A204.1 (cell line): ENCODE results near the gene KIF16B.
A peak's percentile ranks its signal among the peaks of the same experiment; 100 is the strongest.
"Not testable (repeated sequence)": the region's sequence is repeated elsewhere in the genome, so short reads cannot be mapped to it uniquely, and the experiment has no call there.

Experiments used
- FAIRE-seq: peaks from 2 replicates; lab custom pipeline; 2012; peaks lifted over from hg19 to GRCh38; lab: Jason Lieb, UNC

Gene KIF16B

DNA sequence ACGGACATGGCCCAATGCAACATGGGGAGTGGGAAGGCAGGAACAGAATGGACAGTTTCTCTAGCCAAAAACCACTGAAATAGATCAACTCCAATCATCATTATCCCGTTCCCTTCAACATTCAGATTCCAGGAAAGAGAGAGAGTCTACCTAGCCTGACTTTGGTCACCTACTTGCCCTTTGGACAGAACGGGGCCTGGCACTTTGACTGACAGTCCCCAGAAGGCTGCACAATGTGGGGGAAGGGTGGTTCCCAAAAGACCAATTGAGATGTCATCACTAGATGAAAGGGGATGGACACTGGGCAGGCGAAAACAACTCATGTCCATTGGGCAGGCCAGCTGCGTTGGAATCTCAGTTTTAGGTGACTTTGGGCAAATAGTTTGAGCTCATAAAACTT is 15.0 kb upstream of the KIF16B start:
- no peak for FAIRE-seq

DNA sequence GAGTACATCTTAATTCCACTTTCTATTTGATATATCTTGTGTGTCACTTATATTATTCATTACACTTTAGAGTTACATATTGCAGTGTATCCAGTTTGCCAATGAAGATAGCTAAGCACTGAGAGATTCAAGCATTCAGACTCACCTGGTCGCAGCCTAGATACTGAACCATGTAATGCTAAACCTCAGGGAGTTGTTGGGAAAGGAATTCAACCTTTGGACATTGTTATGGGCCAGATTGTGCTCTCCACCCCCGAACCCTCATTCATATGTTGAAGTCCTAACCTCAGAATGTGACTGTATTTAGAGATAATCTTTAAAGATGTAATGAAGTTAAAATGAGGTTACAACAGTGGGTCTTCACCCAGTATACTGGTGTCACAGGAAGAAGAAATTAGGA is 13.8 kb upstream of the KIF16B start:
- FAIRE-seq, result no peak

DNA sequence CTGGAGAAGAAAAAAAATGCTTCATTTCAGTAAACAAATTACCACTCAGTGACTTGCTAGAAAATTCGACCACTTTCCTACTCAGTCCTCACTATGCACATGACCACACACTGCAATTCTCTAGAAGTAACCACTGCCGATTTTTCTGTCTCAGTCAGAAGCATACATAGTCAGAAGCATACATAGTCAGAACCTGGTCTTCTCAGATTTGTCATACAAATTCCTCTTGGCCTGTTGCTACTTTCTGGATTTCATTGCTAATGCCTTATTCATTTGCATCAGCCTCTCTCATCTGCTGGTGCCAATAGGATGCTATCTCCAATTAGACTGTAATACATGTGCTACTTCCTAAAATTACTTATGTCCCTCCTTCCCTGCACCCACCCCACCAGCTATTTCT is 10.2 kb upstream of the KIF16B start:
- no peak for FAIRE-seq

DNA sequence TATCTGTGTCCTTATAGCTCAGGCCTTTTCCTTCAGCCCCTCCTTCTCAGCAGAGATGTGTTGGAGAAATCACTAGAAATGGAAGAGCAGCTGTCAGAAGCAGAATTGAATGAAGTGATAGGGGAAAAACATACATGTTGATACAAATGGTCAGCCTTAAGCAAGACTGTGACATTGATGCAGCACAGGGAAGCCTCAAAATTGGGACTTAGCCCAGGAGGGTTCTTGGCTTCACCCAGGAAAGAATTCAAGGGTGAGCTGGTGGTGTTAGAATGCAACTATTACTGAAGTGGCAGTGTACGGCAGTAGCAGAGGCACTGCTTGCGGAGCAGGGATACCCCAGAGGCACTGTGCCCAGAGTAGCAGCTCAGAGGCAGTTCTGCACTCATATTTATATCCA is 8.0 kb upstream of the KIF16B start:
- FAIRE-seq, result no peak

DNA sequence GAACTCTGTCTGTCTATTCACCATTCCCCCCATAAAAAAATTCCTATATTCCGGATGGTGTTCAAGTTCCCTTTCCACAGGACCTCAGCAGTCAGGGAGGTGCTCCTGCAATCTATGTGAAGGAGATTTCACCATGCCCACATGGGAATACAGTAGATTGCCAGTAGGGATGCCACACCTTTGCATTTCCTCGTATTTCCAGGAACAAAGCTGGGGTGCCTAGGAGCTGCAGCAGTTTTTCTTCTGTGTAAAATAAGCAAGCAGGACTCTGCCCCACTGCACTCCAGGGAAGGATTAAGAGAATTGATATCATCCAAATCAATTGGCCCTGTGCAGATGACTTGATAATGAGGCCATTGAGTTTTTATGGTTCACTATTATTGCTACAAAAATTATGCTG is 7.4 kb upstream of the KIF16B start:
- FAIRE-seq, result no peak

DNA sequence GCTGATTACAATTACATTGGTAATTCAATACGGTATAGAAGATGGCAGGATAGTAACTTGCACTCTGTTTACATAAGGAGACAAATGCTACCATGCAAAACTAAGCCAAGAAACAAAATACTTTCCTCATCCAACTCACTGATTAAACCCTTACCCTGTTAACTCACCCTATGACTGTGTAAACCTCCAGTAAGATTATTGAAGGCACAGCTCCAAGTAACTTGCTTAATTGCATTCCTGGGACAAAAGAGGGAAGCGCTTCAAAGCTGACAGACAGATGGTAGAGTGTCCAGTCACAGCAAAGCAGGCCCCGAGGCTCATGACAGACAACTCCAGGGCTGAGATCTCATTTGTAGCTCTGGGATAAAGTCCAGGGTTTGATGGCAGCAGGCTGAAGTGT is 6.9 kb upstream of the KIF16B start:
- FAIRE-seq, result no peak

DNA sequence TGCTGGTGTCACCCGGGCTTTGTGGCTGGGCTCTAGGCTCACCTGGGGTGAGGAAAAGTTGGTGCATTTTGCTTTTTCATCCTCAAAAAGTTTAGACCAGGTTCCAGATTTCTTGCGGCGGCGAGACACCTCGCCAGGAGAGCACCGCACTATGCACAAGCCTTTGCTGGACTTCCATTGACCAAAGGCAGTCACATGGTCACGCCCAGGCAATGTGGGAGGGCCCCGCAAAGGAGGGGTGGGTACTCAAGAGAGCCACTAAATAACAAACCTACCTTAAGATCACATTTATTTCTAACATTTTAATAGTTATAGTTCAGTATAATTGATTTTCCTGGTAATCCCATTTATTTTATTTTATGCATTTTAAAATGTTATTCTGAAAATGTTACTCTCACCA is 3.0 kb upstream of the KIF16B start:
- FAIRE-seq, result no peak

DNA sequence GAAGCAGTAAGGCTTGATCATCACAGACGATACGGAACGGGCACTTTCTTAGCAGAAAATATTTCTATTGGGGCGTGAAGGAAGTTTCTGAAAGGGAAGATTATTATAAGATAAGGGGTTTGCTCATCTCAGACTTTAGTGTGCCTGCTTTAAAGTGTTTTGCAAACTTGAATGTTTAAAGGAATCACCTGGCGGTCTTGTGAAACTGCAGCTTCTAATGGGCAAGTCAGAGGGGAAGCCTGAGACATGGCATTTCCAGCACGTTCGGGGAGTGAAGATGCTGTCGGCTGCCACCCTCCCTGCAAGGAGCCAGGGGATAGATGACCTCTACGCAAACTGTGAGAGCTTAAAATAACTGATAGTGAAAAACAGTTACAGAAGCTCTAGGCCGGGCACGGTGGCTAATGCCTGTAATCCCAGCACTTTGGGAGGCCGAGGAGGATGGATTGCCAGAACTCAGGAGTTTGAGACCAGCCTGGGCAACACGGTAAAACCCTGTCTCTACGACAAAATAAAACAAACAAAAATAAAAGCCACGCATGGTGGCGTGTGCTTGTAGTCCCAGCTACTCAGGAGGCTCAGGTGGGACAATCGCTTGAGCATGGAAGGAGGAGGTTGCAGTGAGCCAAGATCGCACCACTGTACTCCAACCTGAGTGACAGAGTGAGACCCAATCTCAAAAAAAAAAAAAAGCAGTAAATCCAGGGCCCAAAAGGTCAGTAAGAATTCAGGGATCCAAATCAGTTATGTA is 2.3 kb upstream of the KIF16B start:
- no peak for FAIRE-seq

DNA sequence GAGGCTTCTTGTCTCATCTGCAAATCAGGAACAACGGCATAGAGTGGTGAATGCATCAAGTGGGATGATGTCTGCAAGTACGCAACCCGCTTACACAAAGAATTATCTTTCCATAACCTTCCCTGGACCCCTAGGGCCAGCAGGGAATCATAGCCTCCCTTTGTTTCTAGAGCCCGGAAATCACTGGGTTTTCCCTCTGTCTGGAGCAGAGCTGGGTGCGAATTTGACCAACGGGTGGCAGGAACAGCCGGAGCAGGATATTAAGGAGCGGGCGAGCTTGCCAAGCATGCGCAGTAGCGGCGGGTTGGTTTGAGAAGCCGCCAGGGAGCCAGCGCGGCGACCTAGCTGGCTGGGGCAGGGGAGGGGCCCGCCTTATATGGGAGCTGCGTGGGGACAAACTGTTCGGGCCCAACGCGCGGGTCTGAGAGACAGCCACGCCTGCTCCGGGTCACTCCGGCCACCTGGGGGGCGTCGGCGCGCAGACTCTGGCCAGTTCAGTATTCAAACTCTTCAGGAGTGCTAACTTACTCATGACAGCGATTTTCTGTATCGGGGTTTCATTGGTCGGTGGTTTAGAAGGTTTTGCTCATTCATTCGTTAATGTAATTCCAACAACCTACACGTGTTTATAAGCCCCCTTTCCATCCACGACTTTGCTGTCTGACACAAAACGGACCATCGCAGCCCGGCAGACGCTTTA is 1.6 kb upstream of the KIF16B start:
- FAIRE-seq, result peak; percentile 21

DNA sequence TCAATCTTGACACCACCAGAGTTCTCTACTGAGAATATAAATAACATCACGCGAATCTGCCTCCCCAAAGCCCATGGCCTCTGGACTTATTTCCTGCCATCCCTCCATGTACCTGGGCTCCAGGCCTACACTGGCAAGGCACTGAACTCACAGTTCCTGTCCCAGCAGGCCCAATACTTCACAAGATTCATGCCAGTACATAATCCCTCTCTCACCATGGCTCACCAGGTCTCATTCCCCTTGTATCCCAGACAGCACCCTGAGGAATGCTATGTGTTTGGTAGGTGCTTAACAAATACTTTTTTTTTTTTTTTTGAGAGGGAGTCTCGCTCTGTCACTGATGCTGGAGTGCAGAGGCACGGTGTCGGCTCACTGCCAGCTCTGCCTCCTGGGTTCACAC is 1.9 kb downstream of the KIF16B start:
- FAIRE-seq, result no peak

DNA sequence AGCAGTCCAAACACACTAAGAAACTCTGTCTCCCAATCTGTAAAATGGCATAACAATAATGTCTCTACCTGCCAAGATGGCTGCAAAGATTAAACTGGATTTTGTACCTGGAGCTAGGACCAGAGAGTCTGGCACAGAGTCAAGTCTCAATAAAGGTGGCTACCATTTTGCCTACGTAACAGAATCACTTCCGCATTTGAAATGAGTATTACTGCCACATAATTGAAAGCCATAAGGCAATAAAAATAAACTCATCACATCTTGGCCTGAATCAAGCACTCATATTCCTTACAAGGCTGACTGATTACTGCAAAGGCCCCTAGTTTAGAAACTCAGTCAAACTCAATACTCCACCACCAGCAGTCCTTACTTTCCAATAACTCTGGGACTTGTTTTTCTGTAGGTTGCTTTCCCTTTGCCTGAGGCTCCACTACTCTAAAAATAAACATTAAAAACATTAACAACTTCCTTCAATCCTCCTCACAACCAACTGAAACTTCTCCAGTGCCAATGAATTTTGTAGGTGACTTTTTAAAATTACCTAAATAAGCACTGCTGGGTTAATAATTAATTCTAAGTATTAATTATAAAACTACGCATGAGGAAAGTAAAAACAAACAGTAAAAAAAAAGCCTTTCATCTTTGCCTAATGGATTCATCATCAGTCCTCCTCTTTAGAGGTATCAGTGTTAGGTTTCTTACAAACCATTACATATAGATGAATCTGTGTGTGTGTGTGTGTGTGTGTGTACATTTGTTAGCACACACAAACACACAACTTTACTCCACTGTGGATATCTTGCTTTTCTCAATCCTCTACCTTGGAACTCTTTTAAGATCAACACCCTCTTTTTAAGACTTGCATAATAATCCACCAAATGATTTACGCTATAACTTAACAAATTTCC is 3.7 kb downstream of the KIF16B start:
- no peak for FAIRE-seq

DNA sequence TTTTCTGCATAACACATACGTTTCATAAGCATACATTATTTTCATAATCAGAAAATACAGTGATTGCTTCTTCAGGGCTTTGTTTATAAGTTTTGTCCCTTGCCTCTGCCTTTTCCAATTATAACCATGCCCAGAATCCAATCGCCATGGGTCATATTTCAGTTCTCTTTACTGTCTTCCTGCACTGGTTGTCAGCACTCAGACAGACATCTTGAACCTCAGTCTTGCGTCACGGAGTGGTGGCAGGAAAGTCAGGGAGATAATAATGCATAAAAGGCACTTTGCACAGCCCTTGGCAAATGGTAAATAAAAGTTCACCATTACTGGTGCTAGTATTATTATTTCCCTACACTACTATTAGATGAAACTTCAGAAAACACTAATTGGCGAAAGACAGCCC is 7.2 kb downstream of the KIF16B start:
- no peak for FAIRE-seq

DNA sequence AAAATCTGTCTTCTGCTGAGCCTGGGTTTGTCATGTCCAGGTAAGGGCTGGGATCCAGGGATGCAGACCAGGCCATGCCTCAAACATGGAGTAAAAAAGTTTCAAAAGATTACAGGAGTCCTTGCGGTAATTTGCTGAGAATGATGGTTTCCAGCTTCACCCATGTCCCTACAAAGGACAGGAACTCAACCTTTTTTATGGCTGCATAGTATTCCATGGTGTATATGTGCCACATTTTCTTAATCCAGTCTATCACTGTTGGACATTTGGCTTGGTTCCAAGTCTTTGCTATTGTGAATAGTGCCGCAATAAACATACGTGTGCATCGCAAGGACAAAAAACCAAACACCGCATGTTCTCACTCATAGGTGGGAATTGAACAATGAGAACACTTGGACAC is 9.2 kb downstream of the KIF16B start:
- FAIRE-seq, result not testable (repeated sequence)

DNA sequence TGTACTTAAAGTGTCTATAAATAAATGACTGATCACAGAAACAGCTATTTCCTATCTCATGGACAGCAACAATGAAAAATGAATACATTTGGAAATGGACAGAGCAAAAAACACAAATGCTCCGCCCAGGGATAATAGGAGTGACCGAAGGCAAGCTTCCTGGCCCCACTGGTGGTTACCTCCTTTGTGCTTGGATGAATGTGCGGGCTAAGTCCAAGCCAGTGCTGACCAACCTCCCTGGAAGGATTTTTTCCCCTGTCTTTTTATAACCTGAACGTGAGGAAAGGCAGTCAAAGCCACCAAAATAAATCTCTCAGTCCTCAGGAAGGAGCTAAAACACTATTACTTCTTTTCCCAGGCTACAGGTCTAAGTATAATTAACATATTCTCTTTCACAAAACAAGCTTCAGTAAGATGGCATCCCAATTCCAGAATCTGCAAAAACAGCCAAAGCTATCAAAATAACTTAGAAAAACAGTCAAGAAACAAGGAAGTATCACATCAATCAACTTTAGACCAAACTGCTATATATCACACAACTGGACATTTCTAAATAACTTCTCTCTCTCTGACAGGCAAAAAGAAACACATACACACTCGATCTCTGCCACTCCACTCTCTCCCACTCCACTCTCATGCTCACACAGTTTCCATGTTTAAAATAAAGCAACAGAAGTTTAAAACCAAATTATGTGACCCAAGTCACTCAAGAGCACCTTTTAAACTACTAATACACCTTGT is 10.0 kb downstream of the KIF16B start:
- no peak for FAIRE-seq

DNA sequence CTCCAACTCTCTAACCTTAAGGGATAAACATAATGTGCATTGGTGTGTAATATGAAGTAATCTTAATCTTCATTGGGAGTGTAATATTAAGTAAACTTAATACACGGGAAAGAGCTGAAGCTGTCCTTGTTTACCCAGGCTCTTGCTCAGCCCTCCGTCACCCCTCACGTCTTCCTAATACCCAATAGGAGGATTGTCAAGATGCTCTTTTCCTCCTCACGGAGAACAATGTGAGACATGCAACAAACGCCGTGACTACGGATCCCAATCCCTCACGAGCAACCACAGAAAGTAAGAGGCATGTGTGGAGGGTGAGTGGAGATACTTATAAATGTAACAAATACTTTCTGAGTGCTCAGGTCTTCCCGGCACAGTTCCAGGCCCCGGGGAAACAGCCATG is 11.0 kb downstream of the KIF16B start:
- FAIRE-seq, result no peak

DNA sequence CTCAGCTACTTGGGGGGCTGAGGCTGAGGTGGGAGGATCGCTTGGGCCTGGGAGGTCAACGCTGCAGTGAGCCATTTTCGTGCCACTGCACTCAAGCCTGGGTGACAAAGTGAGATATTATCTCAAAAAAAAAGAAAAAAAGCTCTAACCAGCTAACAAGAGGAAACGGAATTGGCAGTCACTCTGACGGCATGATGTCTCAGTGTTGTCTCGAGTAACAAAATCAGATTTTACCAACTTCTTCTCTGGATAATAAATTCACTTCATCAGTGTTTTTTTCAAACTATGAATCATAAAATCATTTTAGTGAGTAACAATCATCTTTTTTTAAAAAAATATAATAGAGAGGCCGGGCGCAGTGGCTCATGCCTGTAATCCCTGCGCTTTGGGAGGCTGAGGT is 12.6 kb downstream of the KIF16B start:
- no peak for FAIRE-seq

DNA sequence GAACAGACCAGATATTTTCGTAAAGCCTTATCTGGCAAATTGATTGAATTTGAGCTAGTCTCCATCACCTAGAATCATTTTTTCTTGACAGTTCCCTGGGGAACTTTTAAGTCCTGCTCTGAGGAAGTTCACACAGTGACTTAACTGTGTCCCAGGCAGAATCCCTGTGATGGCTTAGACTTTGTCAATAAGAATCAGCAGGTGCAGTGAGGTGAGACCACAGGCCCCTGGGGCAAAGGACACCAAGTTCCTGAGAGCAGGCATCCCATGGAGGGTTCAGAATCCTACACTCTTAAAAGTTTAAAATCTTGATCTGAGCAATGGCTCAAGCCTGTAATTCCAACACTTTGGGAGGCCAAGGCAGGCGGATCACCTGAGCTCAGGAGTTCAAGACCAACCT is 13.0 kb downstream of the KIF16B start:
- FAIRE-seq, result no peak

DNA sequence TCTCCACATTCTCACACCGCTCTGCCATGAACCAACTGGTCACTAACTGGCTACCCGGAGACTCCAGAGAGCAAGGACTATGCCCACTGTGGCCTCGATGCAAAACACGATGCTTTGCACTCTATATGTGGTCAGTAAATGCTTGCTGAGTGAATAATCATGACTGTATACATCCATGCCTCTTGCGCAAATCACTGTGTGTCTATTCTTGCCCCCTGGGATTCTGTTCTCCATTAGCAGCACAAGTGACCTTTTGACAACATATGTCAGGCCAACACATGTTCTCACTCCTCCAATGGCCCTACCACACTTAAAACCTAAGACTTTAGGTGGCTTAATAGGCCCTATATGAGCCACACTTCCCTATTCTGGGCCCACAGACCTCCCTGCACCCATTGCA is 16.9 kb downstream of the KIF16B start:
- FAIRE-seq, result no peak

DNA sequence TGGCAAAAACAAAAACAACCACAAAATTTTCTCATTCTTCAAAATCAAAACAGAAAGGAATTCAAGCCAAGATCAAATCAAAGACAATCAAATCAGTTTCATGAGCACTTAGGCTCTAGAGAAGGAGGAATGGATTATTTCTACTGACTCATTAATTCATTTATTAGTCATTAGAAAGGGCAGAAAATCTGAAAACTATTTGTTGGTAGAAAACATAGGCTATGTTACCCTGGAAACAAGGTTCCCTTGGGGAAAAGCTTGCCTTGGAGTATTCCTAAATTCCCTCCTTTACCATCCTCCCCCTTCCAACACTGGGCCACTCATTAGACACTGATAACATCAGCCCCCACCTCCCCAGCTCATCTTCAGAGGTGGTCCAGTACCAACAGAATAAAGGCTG is 17.5 kb downstream of the KIF16B start:
- no peak for FAIRE-seq

DNA sequence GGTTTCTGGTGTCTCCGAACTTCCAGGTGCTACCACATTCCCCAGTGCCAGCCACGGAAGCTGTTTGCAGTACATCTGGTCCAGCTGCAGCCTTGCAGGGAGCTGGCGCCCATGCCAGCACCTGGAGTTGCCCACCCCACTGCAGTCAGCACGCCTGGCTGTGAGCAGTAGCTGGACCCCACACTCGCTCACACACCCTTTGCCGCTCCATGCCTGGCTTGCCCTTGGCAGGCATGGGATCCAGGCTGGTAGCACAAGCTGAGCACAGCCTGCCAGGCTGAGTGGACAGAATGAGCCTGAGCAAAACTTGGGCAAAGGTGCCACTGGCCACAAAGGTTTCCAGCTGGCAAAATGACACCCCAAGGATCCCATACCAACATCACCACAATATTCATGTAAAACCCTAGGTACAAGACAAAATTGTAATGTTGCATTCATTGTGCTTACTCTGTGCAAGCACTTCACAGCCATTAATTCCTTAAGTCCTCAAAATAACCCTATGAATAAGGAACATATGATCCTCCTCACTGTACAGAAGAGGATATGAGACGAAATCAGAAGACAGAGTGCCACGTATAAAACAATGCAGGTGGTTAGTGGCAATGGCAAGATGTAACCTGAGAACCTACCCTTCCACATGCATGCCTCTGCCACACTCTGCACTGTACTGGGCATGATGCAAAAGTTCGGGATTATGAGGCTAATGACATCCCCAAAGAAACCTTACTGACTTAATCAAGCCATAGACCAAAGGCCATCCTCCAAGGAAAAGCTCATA is 18.3 kb downstream of the KIF16B start:
- no peak for FAIRE-seq

DNA sequence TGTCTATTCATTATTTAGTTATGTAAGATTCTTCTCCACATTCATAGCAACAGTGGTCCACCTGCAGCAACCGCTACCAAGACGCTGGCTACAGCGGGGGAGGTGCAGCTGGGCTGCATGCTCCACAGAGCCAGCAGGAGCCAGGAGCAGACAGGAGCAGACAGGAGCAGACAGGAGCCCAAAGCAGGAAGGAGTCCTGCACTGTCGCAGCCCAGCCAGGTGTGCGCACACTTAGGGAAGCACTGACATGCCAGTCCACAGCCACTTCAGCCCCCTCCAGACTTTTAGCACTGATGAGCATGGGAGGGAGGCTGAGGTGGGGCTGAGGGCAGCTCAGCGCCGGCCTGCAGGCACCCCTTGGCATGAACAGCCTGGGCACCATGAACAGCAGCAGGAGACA is 19.6 kb downstream of the KIF16B start:
- no peak for FAIRE-seq

DNA sequence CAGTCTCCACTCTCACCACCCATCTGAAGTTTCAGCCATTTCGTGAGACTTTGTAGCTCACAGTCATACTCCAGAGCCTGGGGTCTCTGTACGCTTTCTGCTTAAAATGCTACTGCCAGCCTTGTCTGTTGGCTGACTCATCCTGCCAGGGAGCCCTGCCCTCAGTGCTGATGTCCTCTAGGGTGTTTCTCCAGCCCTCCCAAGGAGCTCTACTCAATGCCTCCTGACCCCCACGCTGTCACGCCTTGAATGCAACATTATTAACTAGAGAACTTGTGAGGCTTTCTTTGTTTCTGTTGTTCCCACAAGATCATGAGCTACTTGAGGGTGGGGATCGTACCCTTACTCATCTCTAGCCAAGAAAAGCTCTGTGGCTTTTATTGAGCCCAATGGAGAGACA is 20.1 kb downstream of the KIF16B start:
- FAIRE-seq, result no peak
